Vagina (tissue), 2 donors: Measurements from ENCODE around the gene ZDHHC17. TPM values are rescaled to one million over a fixed set of nuclear protein-coding genes. Genes with fewer than 3 reads are reported as not detected.
A peak's percentile ranks its signal among the peaks of the same experiment; 100 is the strongest.

Experiments
- DNase-seq, 2 donors: peaks; one replicate each; pipeline ENCODE4 v3.0.0-alpha.2; 2017; ENCODE audit errors: extremely low spot score in 2 of 2
- H3K27ac ChIP-seq: fragments of 200-600 bp; sonication (generic); one replicate; pipeline ENCODE4 v1.5.1; 2019
- H3K27me3 ChIP-seq: fragments of 200-600 bp; sonication (generic); one replicate; pipeline ENCODE4 v1.5.1; 2019
- H3K36me3 ChIP-seq, 2 donors: fragments of 200-600 bp; sonication (generic); one replicate each; pipeline ENCODE4 v1.5.1; 2017 to 2019
- H3K4me1 ChIP-seq: fragments of 200-600 bp; sonication (generic); one replicate; pipeline ENCODE4 v1.5.1; 2019
- H3K4me3 ChIP-seq, 2 donors: fragments of 200-600 bp; sonication (generic); 1 replicate in 1 of 2; 2 replicates in 1 of 2; pipeline ENCODE4 v1.5.1; 2016 to 2019
- H3K9me3 ChIP-seq: fragments of 200-600 bp; sonication (generic); one replicate; pipeline ENCODE4 v1.5.1; 2019
- POLR2A ChIP-seq, 2 donors: fragments of 450-650 bp; IDR thresholded peaks; one replicate each; pipeline ENCODE4 v1.6.1; 2017; ENCODE audit warnings: antibody characterized with exemption in 2 of 2, mild to moderate bottlenecking in 2 of 2, moderate library complexity in 2 of 2
- POLR2AphosphoS5 ChIP-seq, 2 donors: sonication (generic); formaldehyde crosslinking; IDR thresholded peaks; one replicate each; pipeline ENCODE4 v1.9.0; 2017; ENCODE audit warnings: antibody characterized with exemption in 2 of 2, mild to moderate bottlenecking in 2 of 2, low read depth in 1 of 2; ENCODE audit not compliant: insufficient read depth in 1 of 2
- intact Hi-C: fragments of 100-400 bp; cut with DNase I; formaldehyde crosslinking; loops from one replicate; pipeline ENCODE4 v1.15.1; 2023
- total RNA-seq: library from RNA; depleted of rRNA; stranded (reverse); fragments of >200 nt; gene quantifications from one replicate; pipeline ENCODE4 v1.2.3, GENCODE V29; 2016
- TF ChIP-seq, protein P1 (sequence below), 3 experiments: fragments of 450-650 bp in 2 of 3; fragments of 200-600 bp in 1 of 3; sonication (generic) in 1 of 3; IDR thresholded peaks; one replicate each; pipeline ENCODE4 v1.5.1; 2017 to 2019; ENCODE audit warnings: antibody characterized with exemption in 3 of 3, mild to moderate bottlenecking in 2 of 3, moderate library complexity in 2 of 3

The ZDHHC17 gene
- total RNA-seq, 1 donor from 2014 or later: 59.9 TPM

DNA sequence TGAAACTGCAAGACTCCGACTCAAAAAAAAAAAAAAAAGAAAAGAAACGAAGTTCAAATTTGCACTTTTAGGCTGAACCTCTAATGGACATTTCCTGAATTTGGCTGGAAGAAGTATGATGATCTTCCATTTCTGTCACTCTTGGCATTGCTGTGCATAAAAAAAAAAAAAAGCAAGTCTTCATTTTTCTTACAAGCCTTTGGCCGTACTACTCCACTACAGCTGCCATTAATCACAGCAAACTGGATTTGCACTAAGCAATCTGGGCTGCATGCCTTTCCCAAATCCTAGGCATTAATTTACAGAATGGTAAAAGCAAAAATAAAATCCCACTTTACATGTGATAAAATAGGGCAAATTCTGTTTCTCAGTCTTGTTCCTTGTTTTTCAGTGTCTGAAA, 107.8 kb downstream of the ZDHHC17 start:
- no peak for DNase-seq
- TF ChIP-seq POLR2A (IDR thresholded peaks at IDR 0.05): no peak
- TF ChIP-seq POLR2AphosphoS5 (IDR thresholded peaks at IDR 0.05; ENCODE audit: insufficient read depth in 1 of 2, low read depth in 1 of 2): no peak
- TF ChIP-seq, protein P1, sequence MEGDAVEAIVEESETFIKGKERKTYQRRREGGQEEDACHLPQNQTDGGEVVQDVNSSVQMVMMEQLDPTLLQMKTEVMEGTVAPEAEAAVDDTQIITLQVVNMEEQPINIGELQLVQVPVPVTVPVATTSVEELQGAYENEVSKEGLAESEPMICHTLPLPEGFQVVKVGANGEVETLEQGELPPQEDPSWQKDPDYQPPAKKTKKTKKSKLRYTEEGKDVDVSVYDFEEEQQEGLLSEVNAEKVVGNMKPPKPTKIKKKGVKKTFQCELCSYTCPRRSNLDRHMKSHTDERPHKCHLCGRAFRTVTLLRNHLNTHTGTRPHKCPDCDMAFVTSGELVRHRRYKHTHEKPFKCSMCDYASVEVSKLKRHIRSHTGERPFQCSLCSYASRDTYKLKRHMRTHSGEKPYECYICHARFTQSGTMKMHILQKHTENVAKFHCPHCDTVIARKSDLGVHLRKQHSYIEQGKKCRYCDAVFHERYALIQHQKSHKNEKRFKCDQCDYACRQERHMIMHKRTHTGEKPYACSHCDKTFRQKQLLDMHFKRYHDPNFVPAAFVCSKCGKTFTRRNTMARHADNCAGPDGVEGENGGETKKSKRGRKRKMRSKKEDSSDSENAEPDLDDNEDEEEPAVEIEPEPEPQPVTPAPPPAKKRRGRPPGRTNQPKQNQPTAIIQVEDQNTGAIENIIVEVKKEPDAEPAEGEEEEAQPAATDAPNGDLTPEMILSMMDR (IDR thresholded peaks at IDR 0.05): no peak
- intact Hi-C loops: no loop called here

DNA sequence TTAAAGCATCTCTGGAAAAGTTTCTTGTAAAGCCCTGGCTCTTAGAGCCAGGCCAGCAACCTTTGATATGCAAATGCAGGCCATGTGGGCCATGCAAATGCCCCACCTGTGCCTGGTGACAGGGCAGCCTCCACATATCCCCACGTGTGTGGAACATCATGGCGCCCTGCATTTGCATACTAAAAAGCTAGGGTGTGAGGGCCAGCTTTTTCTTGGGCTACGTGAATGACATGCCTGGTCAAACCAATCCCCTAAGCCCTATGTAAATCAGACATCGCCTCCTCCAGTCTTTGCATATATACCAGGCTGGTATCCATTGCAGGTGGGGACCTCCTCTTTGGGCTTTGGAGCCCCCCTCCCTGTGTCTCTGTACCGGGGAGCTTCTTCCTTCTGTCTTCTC, 108.5 kb downstream of the ZDHHC17 start:
- no peaks in the 10 kb centered on the region for H3K27me3 ChIP-seq
- TF ChIP-seq POLR2AphosphoS5 (IDR thresholded peaks at IDR 0.05; ENCODE audit: insufficient read depth in 1 of 2, low read depth in 1 of 2) (no peak), POLR2A (IDR thresholded peaks at IDR 0.05) (no peak)
- TF ChIP-seq, protein P1 (IDR thresholded peaks at IDR 0.05): no peak
- DNase-seq: no peak
- no peaks in the 10 kb centered on the region for H3K36me3 ChIP-seq
- no peak overlapping the region for H3K27ac ChIP-seq
- intact Hi-C loops: no loop called here
- no peaks in the 10 kb centered on the region for H3K9me3 ChIP-seq
- no peak overlapping the region for H3K4me3 ChIP-seq
- peaks cover 36% of the 10 kb centered on the region for H3K4me1 ChIP-seq

More for the DNA sequence above, 107.8 kb downstream of the ZDHHC17 start:
- peaks cover 29% of the 10 kb centered on the region for H3K4me1 ChIP-seq
- H3K9me3 ChIP-seq: no peaks in the 10 kb centered on the region
- H3K27me3 ChIP-seq: no peaks in the 10 kb centered on the region
- no peak overlapping the region for H3K27ac ChIP-seq
- H3K4me3 ChIP-seq: no peak overlapping the region
- no peaks in the 10 kb centered on the region for H3K36me3 ChIP-seq

DNA sequence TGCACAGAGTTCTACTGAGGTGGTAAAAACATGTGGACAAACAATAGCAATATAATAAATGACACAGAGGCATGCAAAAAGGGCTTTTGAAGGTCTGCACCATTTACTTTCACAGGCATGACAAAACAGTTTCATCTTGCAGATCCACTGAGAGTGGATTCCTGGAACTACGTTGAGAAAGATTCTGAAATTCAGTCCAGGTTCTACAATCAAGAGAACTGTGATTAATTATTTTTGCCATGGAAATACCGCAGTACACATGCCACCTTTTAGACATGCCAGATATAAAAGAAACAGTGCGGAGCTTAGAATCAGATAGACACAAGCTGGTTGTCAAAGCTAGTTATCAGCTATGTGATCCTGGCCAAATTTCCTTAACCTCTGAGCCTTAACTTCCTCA, 110.1 kb downstream of the ZDHHC17 start:
- no peaks in the 10 kb centered on the region for H3K9me3 ChIP-seq
- TF ChIP-seq, protein P1 (IDR thresholded peaks at IDR 0.05): no peak
- TF ChIP-seq POLR2A (IDR thresholded peaks at IDR 0.05): no peak
- TF ChIP-seq POLR2AphosphoS5 (IDR thresholded peaks at IDR 0.05; ENCODE audit: insufficient read depth in 1 of 2, low read depth in 1 of 2): no peak
- no peaks in the 10 kb centered on the region for H3K36me3 ChIP-seq
- H3K27ac ChIP-seq: no peak overlapping the region
- H3K4me3 ChIP-seq: no peak overlapping the region
- no peak for DNase-seq
- no peaks in the 10 kb centered on the region for H3K27me3 ChIP-seq
- intact Hi-C loops: no loop called here
- H3K4me1 ChIP-seq: peaks cover 48% of the 10 kb centered on the region

DNA sequence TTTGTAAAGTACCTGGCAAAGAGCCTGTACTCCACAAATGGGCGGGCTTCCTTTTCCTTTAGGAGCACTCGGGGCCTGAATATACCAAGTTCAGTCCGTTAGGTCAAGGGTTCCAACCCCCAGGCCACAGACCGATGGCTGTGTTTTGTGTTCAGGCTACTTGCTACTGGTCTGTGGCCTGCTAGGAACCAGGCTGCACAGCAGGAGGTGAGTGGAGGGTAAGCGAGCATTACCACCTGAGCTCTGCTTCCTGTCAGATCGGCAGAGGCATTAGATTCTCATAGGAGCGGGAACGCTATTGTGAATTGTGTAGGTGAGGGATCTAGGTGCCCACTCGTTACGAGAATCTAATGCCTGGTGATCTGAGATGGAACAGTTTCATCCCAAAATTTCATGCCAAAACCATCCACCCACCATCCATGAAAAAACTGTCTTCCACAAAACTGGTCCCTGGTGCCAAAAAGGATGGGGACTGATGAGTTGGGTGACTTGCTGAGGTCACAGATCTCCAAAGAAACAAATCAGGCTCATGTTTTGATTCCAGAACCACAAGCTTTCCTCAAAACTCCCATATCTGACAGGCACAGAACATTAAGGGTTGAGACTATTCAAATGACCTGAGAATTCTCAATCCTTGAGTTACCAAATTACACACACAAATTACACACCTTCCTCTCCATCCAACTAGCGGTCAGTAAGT, 110.7 kb downstream of the ZDHHC17 start:
- Histone ChIP-seq H3K27me3 (no peaks in the 10 kb centered on the region), H3K36me3 (no peaks in the 10 kb centered on the region), H3K4me3 (no peak overlapping the region), H3K4me1 (peaks cover 51% of the 10 kb centered on the region), H3K27ac (no peak overlapping the region), H3K9me3 (no peaks in the 10 kb centered on the region)
- no peak for TF ChIP-seq POLR2A (IDR thresholded peaks at IDR 0.05)
- no peak for TF ChIP-seq POLR2AphosphoS5 (IDR thresholded peaks at IDR 0.05; ENCODE audit: insufficient read depth in 1 of 2, low read depth in 1 of 2)
- TF ChIP-seq, protein P1 (IDR thresholded peaks at IDR 0.05): no peak
- no peak for DNase-seq
- intact Hi-C loops: no loop called here

DNA sequence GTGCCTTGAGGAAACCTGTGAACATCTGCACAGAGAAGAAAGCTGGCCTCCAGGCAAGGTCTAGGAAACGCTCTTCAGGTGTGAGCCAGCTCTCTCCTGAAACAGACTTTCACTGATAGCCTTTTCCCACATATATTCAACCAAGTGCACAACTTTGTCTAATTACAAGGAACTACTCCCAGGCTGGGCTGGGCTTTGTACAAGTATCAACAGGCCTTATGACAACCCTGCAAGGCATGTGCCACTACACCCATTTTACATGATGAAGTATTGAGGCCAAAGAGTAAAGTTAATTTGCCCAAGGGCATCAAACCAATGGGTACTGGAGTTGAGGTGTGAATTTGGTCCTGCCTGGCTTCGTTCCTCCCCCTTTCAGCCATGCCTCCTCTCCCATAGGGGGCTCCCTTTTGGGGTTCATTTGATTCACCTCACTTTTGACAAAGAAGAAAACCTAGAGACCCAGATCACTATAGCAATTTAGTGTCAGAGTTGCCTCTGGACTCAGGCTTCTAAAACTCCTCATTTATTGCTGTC, 112.8 kb downstream of the ZDHHC17 start:
- no peaks in the 10 kb centered on the region for H3K9me3 ChIP-seq
- peak overlapping the region in 1 of 2 donors; percentile 73 for H3K4me3 ChIP-seq
- no peaks in the 10 kb centered on the region for H3K36me3 ChIP-seq
- TF ChIP-seq, protein P1 (IDR thresholded peaks at IDR 0.05): no peak
- TF ChIP-seq POLR2AphosphoS5 (IDR thresholded peaks at IDR 0.05; ENCODE audit: insufficient read depth in 1 of 2, low read depth in 1 of 2): no peak
- TF ChIP-seq POLR2A (IDR thresholded peaks at IDR 0.05): no peak
- H3K27me3 ChIP-seq: no peaks in the 10 kb centered on the region
- H3K27ac ChIP-seq: no peak overlapping the region
- H3K4me1 ChIP-seq: peaks cover 57% of the 10 kb centered on the region
- intact Hi-C loops: no loop called here
- DNase-seq: no peak
